DOHH2 (cell line): ENCODE data around the gene CCDC91.

Experiments used
- H3F3A ChIP-seq: fragments of 200-600 bp; sonication (generic), shearing (Covaris generic); 2 replicates; pipeline ENCODE4 v1.6.0; 2016; ENCODE audit warnings: antibody characterized with exemption, mild to moderate bottlenecking; ENCODE audit not compliant: control insufficient read depth, insufficient read depth
- H3K27ac ChIP-seq: fragments of 200-600 bp; sonication (generic); 2 replicates; pipeline ENCODE4 v1.5.1; 2014; ENCODE audit warnings: low read depth, mild to moderate bottlenecking, low read length, moderate library complexity
- H3K27me3 ChIP-seq: fragments of 200-600 bp; sonication (generic); 2 replicates; pipeline ENCODE4 v1.6.1; 2014; ENCODE audit warnings: mild to moderate bottlenecking, low read length, mixed read lengths; ENCODE audit not compliant: control insufficient read depth
- H3K36me3 ChIP-seq: fragments of 200-600 bp; sonication (generic); 2 replicates; pipeline ENCODE4 v1.6.1; 2014; ENCODE audit warnings: mild to moderate bottlenecking, low read length, moderate library complexity, mixed read lengths; ENCODE audit not compliant: control insufficient read depth
- H3K4me1 ChIP-seq: fragments of 200-600 bp; sonication (generic); 2 replicates; pipeline ENCODE4 v1.6.1; 2014; ENCODE audit warnings: mild to moderate bottlenecking, low read length, mixed read lengths; ENCODE audit not compliant: control insufficient read depth
- H3K4me2 ChIP-seq: fragments of 200-600 bp; sonication (generic); 2 replicates; pipeline ENCODE4 v1.6.0; 2014; ENCODE audit warnings: mild to moderate bottlenecking, low read length, moderate library complexity
- H3K4me3 ChIP-seq: fragments of 200-600 bp; sonication (generic); 2 replicates; pipeline ENCODE4 v1.5.1; 2014; ENCODE audit warnings: mild to moderate bottlenecking, low read length, mixed read lengths
- H3K79me2 ChIP-seq: fragments of 200-600 bp; sonication (generic); 2 replicates; pipeline ENCODE4 v1.6.1; 2014; ENCODE audit warnings: mild to moderate bottlenecking, low read length, mixed read lengths; ENCODE audit not compliant: control insufficient read depth
- H3K9me2 ChIP-seq: fragments of 200-600 bp; sonication (generic); replicated peaks from 2 replicates; pipeline ENCODE4 v1.6.1; 2014; ENCODE audit warnings: mild to moderate bottlenecking, low read length, mixed read lengths; ENCODE audit not compliant: control insufficient read depth
- H3K9me3 ChIP-seq: fragments of 200-600 bp; sonication (generic); 2 replicates; pipeline ENCODE4 v1.6.1; 2014; ENCODE audit warnings: antibody characterized with exemption, low read length, mixed read lengths; ENCODE audit not compliant: control insufficient read depth, insufficient read depth
- H4K20me1 ChIP-seq: fragments of 200-600 bp; sonication (generic); 2 replicates; pipeline ENCODE4 v1.6.0; 2014; ENCODE audit warnings: low read depth, mild to moderate bottlenecking, antibody characterized with exemption, low read length, moderate library complexity; ENCODE audit not compliant: control insufficient read depth, insufficient read depth
- EZH2phosphoT487 ChIP-seq: fragments of 200-600 bp; sonication (generic); IDR thresholded peaks from 2 replicates; pipeline ENCODE4 v1.6.1; 2017; ENCODE audit warnings: borderline replicate concordance, mild to moderate bottlenecking, antibody characterized with exemption, low read length, moderate library complexity, mixed read lengths
- TF ChIP-seq, protein P1 (sequence below): fragments of 200-600 bp; sonication (generic); IDR thresholded peaks from one replicate; pipeline ENCODE4 v1.5.1; 2014; ENCODE audit warnings: antibody characterized with exemption, mild to moderate bottlenecking, low read depth, low read length; ENCODE audit not compliant: poor library complexity, severe bottlenecking

CCDC91 gene

DNA sequence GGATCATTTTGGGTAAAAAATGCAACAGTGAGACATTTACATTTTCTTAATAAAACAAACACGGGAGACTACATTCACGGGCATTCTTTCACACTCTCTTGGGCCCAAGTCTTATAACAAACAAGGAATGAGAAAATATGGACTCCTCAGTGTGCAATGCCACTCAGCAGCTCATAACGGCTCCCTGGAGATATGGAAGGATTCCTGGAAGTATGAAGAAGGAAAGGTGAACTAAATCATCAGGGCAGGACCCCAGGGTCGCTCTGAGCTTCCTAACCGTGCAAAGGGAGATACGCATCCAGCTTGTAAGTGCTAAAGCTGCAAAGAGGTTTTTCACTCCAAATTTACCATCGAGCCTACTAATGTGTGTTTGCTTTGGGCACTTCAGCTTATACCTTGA lies 33.5 kb upstream of the CCDC91 start:
- no peak overlapping the region for H3K27ac ChIP-seq
- H3K4me2 ChIP-seq, result peak overlapping the region; percentile 63
- H4K20me1 ChIP-seq, result no peaks in the 10 kb centered on the region
- TF ChIP-seq, protein P1, sequence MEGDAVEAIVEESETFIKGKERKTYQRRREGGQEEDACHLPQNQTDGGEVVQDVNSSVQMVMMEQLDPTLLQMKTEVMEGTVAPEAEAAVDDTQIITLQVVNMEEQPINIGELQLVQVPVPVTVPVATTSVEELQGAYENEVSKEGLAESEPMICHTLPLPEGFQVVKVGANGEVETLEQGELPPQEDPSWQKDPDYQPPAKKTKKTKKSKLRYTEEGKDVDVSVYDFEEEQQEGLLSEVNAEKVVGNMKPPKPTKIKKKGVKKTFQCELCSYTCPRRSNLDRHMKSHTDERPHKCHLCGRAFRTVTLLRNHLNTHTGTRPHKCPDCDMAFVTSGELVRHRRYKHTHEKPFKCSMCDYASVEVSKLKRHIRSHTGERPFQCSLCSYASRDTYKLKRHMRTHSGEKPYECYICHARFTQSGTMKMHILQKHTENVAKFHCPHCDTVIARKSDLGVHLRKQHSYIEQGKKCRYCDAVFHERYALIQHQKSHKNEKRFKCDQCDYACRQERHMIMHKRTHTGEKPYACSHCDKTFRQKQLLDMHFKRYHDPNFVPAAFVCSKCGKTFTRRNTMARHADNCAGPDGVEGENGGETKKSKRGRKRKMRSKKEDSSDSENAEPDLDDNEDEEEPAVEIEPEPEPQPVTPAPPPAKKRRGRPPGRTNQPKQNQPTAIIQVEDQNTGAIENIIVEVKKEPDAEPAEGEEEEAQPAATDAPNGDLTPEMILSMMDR, result no peak
- TF ChIP-seq EZH2phosphoT487, result no peak
- peaks cover 46% of the 10 kb centered on the region for H3K4me1 ChIP-seq
- no peak overlapping the region for H3K4me3 ChIP-seq
- no peaks in the 10 kb centered on the region for H3K27me3 ChIP-seq
- 0 out of 2 replicates have a peak, but pooled peaks cover 2% of the 10 kb centered on the region for H3K9me3 ChIP-seq
- H3K9me2 ChIP-seq, result no peaks in the 10 kb centered on the region
- no peaks in the 10 kb centered on the region for H3K79me2 ChIP-seq
- H3K36me3 ChIP-seq, result no peaks in the 10 kb centered on the region
- H3F3A ChIP-seq, result no peaks in the 10 kb centered on the region

- H3K4me1 ChIP-seq, result peaks cover 43% of the 10 kb centered on the region
- H3K9me3 ChIP-seq, result no peaks in the 10 kb centered on the region
- no peaks in the 10 kb centered on the region for H3K27me3 ChIP-seq
- no peaks in the 10 kb centered on the region for H4K20me1 ChIP-seq
- no peak overlapping the region for H3K4me2 ChIP-seq
- H3K79me2 ChIP-seq, result no peaks in the 10 kb centered on the region
- TF ChIP-seq EZH2phosphoT487, result no peak
- TF ChIP-seq, protein P1, result no peak
- no peaks in the 10 kb centered on the region for H3K9me2 ChIP-seq
- no peak overlapping the region for H3K27ac ChIP-seq
- no peaks in the 10 kb centered on the region for H3K36me3 ChIP-seq
- no peaks in the 10 kb centered on the region for H3F3A ChIP-seq
- no peak overlapping the region for H3K4me3 ChIP-seq
Observed at GRCh38 chr12:28158353-28158752, 31.9 kb upstream of the CCDC91 start.

- no peaks in the 10 kb centered on the region for H3K36me3 ChIP-seq
- TF ChIP-seq EZH2phosphoT487, result no peak
- TF ChIP-seq, protein P1, result no peak
- H3K9me3 ChIP-seq, result no peaks in the 10 kb centered on the region
- no peak overlapping the region for H3K4me3 ChIP-seq
- H3K4me2 ChIP-seq, result no peak overlapping the region
- no peaks in the 10 kb centered on the region for H3K27me3 ChIP-seq
- H3K4me1 ChIP-seq, result peaks cover 32% of the 10 kb centered on the region
- no peaks in the 10 kb centered on the region for H3F3A ChIP-seq
- H3K9me2 ChIP-seq, result no peaks in the 10 kb centered on the region
- H4K20me1 ChIP-seq, result no peaks in the 10 kb centered on the region
- H3K79me2 ChIP-seq, result no peaks in the 10 kb centered on the region
- H3K27ac ChIP-seq, result no peak overlapping the region
Observed at GRCh38 chr12:28159688-28160087, 30.6 kb upstream of the CCDC91 start.
